Erythroblast (primary cell): ENCODE data around the gene RAB6B.

Experiments used
- DNase-seq, 2 experiments: peaks; one replicate each; lab custom pipeline; 2025; lab: John Stamatoyannopoulos, UW
- GATA1 ChIP-seq: IDR thresholded peaks from 2 replicates; pipeline ENCODE4 v1.6.1; 2011; ENCODE audit warnings: low read depth, mild to moderate bottlenecking, control low read depth, low read length, moderate library complexity
- POLR2A ChIP-seq: IDR thresholded peaks from 2 replicates; pipeline ENCODE4 v1.6.1; 2011; ENCODE audit warnings: mild to moderate bottlenecking, low read length

RAB6B gene

DNA sequence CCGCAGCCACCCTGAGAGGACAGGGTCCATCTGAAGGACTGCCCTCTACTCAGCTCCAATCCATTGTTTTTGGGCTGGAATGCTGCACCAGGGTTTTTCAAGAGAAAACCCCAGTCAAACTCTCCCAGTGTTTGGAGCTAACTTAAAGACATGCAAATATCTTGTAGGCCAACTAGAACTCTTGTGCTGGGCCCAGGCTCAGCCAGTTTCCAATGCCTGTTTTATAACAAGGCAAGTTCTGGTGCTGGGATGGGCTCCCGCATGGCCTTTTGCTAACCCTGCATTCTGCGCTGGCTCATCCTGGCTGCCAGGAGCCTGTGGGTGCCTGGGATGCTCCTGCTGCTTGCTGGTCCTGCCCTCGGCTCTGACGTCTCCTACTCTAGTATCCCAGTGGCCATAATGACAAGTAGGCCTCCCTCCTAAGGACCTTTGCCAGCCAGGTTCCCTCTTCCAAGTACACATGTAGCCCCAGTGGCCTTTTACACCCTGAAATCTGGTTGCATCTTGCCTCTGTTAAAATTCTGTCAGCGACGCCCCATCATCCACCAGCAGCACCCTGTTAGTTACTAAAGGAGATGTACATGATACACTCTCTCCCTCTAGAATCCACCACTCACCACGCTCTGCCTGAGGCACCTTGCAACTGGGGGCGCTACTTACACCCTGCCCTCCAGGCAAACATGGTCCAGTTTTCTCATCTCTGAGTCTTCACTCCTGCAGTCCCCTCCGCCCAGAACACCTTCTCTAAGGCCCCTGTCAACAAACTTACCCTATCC is 30.5 kb upstream of the RAB6B start:
- DNase-seq, result no peak
- TF ChIP-seq GATA1 (no peak), POLR2A (no peak)

DNA sequence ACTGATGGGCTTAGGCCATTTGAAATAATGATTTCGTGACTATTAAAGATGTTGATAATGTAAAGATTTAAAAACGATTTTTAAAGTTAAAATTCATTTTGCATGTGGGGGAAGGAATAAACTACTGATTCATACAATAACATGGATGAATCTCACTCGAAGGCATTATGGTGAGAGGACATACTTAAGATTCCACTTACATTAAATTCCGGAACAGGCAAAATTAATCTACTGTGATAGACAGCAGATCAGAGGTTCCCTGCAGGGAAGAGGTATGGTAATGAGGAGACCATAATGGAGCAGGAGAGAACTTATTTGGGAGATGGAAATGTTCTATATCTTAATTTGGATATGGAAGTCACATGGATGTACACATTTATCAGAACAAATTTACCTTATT is 28.4 kb upstream of the RAB6B start:
- TF ChIP-seq GATA1, result no peak
- TF ChIP-seq POLR2A, result no peak
- no peak for DNase-seq

DNA sequence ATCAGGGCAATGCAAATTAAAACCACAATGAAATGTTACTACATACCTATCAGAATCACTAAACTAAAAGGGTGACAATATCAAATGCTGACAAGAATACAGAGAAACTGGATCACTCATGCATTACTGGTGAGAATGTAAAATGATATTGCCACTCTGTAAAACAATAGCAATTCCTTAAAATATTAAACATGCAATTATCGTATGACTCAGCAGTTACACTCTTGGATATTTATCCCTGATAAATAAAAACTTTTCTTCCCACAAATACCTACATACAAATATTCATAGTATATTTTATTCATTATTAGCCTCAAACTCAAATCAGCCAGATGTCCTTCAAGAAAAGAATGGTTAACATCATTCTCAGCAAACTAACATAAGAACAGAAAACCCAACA is 25.9 kb upstream of the RAB6B start:
- TF ChIP-seq GATA1, result no peak
- DNase-seq, result no peak

DNA sequence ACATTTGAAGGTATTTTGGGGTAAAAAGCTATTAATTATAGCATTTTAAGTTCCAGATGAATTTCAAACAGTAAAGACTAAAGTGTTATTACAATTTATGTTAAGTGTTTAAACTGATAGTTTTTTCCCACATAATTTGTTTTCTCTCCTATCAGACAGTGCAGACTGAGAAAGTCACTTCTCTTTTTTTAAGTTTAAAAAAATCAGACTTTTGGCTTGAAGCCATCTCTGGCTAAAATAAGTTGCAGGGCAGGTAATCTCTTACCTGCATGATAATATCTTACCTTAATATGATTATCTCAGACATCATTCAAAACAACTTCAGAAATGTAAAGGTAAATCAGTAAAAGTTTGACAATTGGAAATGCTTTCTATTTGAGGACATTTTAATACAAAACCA is 21.5 kb upstream of the RAB6B start:
- TF ChIP-seq GATA1 (no peak), POLR2A (no peak)
- no peak for DNase-seq

DNA sequence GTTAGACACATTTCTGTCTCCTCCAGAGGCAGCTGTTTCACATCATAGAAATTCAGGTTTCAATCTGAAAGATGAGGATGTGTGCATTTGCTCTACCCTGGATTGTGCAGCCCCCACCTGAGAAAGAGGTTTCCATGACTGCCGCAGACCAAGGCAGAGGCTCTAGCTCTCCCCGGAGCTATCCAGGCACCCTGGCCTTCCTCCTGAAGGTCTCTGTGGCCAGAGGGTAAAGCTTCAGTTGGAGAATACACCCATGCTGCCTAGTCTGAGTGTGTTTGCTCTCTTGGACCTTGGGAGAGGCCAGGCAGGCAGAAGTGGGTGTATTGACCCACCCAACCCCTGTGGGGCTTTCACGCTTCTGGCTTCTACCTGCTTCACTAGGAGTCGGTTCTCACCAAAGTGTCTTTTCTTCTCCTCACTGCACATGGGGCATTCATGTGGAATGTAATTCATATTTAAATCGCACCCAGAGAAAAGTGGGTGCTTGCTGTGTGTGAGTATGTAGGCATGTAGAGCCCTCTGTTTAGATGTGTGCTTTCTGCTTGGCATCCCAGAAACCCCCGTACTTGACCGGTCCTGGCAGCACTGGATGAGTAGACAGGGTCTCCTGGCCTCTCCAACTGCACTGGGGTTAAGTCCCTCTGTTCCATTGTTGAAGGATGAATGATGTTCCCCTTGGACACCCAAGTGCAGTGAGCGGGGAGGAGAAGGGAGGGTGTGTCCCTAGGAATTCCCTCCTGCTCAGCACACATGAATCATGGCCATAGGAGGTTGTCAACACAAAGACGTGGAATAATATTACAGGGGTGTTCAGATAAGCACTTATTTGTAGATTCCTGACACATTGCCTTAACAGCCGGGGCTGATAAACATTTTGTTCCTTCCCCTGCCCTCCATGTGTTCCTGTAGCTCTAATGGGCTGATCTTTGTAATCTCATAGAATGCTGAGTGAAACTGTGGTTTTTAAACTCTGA is 20.3 kb upstream of the RAB6B start:
- TF ChIP-seq GATA1, result no peak
- TF ChIP-seq POLR2A, result no peak

DNA sequence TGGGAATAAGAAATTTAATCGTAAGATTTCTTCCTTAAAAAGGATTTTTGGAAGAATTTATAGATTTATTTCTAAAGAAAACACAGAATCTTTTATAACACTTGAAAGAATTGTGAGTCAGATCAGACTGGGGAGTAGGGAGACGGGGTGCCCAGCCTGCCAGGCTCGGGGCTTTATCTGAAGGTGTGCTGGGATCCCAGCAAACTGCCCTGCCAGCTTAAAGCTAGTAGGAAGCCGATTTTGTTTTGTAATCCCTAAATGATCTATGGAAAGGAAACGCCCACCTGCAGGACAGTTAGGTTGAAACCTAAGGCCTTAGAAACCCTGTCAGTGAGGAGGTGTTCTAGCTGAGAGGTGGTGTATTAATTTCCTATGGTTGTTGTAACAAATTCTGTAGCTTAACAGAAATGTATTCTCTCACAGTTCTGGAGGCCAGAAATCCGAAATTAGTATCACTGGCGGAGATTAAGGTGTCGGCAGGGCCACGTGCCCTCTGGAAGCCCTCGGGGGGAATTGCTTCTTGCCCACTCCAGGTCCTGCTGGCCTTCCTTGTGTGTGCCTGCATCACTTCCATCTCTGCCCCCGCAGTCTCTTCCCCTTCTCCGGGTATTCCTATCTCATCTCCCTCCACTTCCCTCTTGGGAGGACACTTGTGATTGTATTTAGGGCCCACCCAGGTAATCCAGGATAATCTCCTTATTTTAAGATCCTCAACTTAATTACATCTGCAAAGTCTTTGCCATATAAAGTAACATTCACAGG is 19.3 kb upstream of the RAB6B start:
- DNase-seq, result no peak
- TF ChIP-seq GATA1 (no peak), POLR2A (no peak)

More for the DNA sequence above, 20.3 kb upstream of the RAB6B start:
- no peak for DNase-seq

DNA sequence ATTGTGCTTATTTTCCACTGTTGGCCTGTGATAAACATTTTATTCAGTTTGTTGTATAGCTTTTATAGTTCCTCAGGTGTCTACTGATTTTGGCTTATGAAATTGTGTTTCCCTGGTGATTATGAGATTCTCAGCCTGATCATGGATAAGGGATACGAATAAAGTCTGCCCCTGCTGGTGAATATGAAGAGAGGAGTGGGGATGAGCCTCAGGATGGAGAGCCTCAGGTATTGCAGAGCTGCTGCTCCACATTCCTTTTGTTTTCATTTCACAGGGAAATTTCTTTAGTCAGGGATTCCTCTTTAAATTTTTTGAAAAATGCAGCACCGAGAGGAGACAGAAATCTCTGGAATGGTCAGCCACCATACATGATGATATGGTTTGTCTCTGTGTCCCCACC is 14.7 kb upstream of the RAB6B start:
- DNase-seq, result no peak
- no peak for TF ChIP-seq POLR2A
- TF ChIP-seq GATA1, result no peak

DNA sequence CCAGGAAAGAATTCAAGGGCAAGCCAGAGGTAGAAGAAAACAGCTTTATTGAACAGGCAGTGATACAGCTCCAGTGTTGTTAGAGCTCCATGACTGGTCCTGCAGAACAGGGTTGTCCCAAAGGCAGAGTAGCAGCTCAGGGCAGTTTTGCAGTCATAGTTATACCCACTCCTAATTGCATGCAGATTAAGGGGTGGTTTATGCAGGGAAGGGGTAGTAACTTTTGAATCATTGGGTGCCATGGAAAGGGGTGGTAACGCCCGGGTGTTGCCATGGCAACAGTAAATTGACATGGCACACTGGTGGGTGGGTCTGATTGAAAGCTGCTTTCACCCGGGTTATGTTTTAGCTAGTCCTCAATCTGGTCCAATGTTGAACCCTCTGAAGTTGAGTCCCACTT is 9.7 kb upstream of the RAB6B start:
- no peak for DNase-seq
- TF ChIP-seq POLR2A (no peak), GATA1 (no peak)

DNA sequence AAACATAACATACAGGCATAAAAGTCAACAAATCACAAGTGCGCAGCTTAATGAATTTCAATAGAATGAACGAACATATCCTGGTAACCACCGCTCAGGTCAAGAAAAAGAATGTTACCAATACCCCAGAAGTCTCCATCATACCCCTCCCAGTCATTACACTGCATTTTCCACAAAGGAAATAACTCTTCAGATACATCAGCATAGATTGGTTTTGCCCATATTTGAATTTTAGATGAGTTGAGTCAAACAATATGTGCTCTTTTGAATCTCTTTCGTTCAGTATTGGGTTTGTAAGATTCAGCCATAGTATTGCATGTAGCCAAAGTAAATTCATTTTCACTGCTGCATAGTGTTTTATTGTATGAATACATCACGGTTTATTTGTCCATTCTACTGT is 6.2 kb upstream of the RAB6B start:
- no peak for TF ChIP-seq GATA1
- no peak for TF ChIP-seq POLR2A
- DNase-seq, result no peak

DNA sequence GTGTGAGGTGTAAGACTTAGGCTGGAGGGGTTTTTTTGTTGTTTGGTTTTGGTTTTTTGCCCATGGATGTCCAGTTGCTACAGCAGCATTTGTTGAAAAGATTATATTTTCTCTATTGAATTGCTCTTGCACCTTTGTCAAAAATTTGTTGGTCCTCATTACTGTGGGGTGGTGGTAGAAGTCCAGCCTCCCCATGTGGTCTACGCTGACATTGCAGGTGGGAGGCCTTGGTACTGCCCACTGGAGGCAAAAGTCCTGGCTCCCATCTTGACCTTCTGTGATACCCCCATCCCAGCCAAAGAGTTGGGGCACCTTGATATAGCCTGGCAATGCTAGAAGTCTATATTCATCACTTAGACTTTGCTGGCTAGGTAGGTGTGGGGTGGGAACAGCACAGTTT is 5.4 kb upstream of the RAB6B start:
- peak; percentile 42 to 52 for DNase-seq
- TF ChIP-seq GATA1 (no peak), POLR2A (no peak)

DNA sequence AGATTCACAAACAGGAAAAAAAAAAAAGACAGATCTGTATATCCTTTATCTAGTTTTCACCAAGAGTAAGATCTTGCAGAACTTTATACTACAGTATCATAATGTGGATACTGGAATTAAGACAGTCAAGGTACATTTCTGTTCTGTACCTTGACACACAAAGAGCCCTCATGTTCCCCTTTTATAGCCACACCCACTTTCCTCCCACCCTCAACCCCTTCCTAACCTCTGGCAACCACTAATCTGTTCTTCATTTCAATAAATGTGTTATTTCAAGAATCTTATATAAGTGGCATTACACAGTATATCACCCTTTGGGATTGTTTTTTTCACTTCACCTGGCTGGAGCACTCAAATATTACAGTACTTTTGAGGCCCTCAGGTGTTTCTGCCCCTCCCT is 3.6 kb upstream of the RAB6B start:
- TF ChIP-seq GATA1, result no peak
- TF ChIP-seq POLR2A, result no peak
- no peak for DNase-seq

DNA sequence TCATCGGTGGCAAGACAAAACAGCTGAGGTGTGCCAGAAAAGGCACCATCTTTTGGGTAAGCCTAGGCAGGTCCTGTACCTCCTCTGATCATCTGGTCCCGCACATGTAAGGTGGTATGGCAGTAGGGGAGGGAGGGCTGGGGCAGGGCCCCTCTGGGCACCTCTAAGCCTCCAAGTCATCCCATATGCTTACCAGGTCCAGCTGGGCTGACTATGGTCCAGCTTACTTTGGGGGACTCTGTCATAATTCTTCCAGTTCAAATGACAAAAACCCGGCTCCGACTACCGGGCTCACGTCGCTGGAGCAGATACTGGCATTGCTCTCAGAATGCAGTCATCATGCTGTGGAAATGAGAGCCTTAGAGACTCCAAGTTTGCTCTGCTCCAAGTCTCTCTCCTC is 1.9 kb upstream of the RAB6B start:
- DNase-seq, result no peak
- TF ChIP-seq GATA1 (no peak), POLR2A (no peak)

DNA sequence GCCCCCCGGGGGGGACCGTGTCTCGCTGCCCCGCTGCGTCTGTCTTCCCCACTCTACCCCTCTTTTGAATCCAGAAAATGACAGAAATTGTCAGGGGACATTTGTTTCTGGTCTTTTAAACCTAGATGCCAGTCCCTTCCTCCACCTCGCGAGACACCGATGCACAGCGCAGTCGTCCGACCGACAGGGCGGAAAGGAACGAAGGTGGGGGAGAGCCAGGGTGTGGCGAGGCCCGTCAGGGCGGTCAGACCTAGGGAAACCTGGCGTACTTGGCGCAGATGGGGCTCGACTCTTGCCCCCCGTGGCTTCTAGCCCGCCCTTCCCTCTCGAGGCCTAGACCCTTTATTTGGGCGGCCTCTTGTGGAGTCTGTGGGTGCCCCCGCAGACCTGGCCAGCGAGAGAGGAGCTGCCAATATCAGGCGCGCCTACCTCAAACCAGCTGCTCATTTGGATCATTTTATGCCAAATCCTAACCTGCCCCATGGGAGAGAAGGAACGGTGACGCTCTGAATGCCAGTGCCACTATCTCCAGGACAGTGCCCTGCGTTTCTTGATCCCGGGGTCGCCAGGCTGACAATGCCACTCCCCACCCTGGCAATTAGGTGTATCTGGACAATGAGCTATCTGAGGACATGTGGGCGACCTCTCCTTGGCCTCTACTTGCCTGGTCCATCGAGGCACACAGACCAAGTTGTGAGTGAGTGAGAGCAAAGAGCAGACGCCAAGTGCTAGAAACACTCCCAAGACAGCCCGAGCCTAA is 500 bp upstream of the RAB6B start:
- peak; percentile 45 to 56 for DNase-seq
- TF ChIP-seq GATA1, result no peak
- no peak for TF ChIP-seq POLR2A
